AG09309 (cell line): ENCODE results near the gene GYS1.

Experiments used
- DNase-seq: peaks from one replicate; pipeline ENCODE4 v3.0.0-alpha.2; 2010; ENCODE audit warnings: low read depth
- H3K4me3 ChIP-seq: 2 replicates; pipeline ENCODE4 v1.5.1; 2011; ENCODE audit warnings: mild to moderate bottlenecking, low read depth, low read length, moderate library complexity; ENCODE audit not compliant: control insufficient read depth
- TF ChIP-seq, protein P1 (sequence below): IDR thresholded peaks from 2 replicates; pipeline ENCODE4 v1.5.1; 2011; ENCODE audit warnings: mild to moderate bottlenecking, low read depth, low read length, inconsistent platforms; ENCODE audit not compliant: insufficient read depth, control insufficient read depth; ENCODE audit errors: missing control alignments

GYS1 gene

DNA sequence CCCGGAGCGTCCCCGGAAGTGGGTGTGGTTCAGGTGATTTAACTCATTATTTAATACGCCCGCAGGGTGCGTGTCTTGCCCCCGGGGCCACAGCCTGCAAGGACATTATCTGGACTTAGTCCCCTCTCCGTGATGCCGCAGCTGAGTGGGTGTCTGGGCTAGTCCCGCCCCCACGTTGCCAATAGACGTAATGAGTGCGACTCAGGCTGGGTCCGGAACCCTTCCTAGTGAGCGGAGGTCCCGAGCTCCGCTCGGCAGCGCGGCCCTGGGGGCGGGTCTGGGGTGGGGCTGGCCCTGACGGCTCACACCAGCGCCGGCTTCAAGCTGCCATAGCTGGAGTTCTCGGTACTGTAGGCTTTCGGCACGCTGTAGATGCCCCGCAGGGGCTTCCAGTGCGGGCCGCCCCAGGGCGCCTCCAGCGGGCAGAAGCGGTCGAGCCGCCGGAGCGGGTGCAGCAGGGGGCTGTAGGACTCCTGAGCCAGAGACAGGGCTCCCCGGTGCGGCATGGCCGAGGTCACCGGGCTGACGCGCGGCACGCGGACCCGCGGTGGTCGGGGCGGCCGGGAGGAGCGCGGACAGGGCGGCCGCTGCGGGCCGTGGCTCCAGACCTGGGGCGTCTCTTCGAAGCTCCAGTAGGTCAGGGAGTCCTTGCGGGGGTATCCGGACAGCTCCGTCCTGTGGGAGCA is 24.7 kb upstream of the GYS1 start:
- TF ChIP-seq, protein P1, sequence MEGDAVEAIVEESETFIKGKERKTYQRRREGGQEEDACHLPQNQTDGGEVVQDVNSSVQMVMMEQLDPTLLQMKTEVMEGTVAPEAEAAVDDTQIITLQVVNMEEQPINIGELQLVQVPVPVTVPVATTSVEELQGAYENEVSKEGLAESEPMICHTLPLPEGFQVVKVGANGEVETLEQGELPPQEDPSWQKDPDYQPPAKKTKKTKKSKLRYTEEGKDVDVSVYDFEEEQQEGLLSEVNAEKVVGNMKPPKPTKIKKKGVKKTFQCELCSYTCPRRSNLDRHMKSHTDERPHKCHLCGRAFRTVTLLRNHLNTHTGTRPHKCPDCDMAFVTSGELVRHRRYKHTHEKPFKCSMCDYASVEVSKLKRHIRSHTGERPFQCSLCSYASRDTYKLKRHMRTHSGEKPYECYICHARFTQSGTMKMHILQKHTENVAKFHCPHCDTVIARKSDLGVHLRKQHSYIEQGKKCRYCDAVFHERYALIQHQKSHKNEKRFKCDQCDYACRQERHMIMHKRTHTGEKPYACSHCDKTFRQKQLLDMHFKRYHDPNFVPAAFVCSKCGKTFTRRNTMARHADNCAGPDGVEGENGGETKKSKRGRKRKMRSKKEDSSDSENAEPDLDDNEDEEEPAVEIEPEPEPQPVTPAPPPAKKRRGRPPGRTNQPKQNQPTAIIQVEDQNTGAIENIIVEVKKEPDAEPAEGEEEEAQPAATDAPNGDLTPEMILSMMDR: peak; percentile 67
- no peak for DNase-seq
- H3K4me3 ChIP-seq: peak overlapping the region; percentile 39

DNA sequence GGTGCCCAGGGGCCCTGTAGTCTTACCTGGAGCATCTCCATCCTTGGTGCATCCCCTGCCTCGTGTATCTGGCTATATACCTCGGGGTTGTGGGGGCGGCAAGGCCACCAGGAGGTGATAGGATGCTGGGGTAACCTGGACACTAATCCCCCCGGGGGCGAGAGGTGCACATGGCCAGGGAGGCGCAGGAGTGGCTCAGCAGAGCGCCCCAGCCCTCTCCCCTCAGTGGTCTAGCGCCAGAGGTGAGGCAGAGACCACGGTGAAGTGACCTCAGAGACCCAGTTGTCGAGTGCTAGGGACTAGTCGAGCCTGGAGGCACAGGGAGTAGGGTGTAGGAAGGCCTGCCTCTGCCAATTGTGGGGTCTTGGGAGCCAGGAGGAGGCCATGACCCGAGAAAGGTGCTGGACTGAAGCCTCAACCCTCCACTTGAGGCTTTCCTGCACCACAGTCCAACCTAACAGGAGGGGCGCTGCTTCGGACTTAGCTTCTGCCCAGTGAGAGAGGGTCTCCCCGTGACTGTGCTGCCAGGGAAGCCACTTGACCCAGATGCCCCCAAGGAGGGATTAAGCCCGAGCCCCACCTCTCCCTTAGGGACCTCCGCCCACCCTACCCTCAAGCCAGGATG is 24.0 kb upstream of the GYS1 start, which contains the start of gene LHB:
Gene LHB (minus strand): TSS at position 51 of the 625 bp plus-strand sequence. CDS start 10 bp downstream, at position 41.
- TF ChIP-seq, protein P1: no peak
- no peak for DNase-seq
- H3K4me3 ChIP-seq: peak within 1 kb of the TSS; percentile 39

DNA sequence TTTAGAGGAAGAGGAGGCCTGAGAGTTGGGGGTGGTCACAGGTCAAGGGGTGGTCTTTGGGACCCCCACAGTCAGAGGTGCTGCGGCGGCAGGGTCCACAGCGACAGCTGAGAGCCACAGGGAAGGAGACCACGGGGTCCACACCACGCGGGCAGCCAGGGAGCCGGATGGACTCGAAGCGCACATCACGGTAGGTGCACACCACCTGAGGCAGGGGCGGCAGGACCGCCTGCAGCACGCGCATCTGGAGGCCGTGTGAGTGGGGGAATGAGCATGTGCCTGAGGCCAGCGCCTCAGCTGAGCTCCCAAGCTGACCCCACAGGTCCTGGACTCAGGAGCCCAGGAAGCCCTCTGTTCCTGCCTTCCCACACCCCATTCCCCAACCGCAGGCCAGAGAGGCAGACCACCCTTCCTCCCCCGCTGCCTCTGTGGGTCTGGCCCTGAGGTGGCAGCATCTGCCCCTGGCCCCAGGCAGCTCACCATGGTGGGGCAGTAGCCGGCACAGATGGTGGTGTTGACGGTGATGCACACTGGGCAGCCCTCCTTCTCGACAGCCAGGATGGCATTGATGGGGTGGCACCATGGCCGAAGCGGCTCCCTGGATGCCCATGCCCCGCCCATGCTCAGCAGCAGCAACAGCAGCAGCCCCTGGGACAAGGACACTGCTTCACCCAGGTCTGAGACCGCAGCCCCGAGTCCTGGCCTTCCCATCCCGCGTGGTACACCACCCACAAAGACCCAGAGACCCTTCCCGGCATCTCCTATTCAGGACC is 23.1 kb upstream of the GYS1 start:
- no peak for DNase-seq
- TF ChIP-seq, protein P1: no peak
- no peak overlapping the region for H3K4me3 ChIP-seq

DNA sequence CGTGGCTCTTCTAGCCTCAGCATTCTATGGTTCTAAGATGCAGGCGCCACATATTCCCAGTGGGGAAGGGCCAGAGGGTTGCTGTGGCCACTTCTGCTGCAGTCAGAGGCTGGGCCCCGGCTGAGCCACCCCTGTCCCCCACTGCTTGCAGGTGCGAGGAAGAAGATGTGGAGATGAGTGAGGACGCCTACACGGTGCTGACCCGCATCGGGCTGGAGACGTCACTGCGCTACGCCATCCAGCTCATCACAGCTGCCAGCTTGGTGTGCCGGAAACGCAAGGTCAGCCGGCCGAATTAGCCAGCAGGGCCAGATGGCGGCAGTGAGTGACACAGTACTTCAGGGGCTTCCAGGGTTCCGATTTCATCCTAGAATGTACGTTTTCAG is 21.8 kb upstream of the GYS1 start:
- TF ChIP-seq, protein P1: no peak
- no peak overlapping the region for H3K4me3 ChIP-seq
- no peak for DNase-seq

DNA sequence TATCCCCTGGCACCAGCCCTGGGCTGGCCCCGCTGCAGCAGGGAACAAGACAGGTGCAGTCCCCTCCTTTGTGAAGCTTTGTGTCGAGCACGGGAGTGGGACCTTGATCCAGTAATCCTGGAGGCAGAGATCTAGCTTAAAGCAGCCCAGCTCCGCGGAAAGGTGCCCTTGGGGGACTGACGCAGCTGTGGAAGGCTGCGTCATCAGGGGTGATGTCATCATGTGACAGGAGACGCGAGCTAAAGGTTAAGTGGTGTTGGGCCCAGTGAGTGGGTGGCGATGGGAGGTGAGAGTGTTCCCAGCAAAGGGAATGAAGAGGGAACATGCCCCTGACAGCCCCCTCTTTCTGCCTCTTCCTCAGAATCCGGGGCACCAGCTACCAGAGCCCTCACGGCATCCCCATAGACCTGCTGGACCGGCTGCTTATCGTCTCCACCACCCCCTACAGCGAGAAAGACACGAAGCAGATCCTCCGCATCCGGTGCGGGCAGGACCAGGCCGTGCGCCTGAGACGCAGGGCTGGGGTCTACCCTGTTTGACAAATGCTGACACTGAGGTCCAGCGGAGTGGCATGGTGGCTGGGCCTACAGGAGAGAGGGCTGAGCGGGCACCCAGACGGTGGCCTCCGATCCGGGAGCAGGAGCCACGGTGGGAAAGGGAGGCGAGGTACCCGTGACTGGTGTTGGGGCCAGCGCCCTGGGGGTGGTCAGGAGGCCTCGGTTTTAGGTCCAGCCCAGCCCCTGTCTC is 21.2 kb upstream of the GYS1 start:
- TF ChIP-seq, protein P1: no peak
- H3K4me3 ChIP-seq: no peak overlapping the region
- DNase-seq: no peak

DNA sequence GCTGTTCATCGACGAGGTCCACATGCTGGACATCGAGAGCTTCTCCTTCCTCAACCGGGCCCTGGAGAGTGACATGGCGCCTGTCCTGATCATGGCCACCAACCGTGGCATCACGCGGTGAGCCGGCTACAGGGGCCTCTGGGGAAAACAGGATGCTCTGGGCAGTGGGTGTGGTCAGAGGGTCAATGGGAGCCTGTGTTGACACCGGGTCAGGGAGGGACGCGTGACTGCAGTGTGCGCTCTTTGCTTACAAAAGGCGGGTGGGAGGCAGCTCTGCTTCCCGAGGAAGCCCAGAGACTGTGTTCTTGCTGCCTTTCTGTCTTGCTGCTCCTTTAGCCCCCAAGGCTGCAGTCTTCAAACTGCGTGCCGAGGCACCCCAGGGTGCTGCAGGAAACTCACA is 18.1 kb upstream of the GYS1 start:
- H3K4me3 ChIP-seq: no peak overlapping the region
- TF ChIP-seq, protein P1: no peak
- DNase-seq: no peak
